H9 (cell line): ENCODE data around the gene EFTUD2. TPM values are rescaled to one million over a fixed set of nuclear protein-coding genes. Genes with fewer than 3 reads are reported as not detected.

ENCODE experiments used
- DNase-seq: peaks from one replicate; pipeline ENCODE4 v3.0.0-alpha.2; 2017
- H2AFZ ChIP-seq: one replicate; pipeline ENCODE4 v1.6.1; 2013; ENCODE audit warnings: mild to moderate bottlenecking, low read length, control low read depth, moderate library complexity
- H2AK5ac ChIP-seq: 2 replicates; pipeline ENCODE4 v1.6.1; 2013; ENCODE audit warnings: low read length, control low read depth, mixed read lengths; ENCODE audit not compliant: insufficient read length
- H2BK120ac ChIP-seq: one replicate; pipeline ENCODE4 v1.6.1; 2013; ENCODE audit warnings: low read depth, mild to moderate bottlenecking, low read length, control low read depth, inconsistent platforms; ENCODE audit not compliant: poor library complexity, severe bottlenecking
- H2BK12ac ChIP-seq: 2 replicates; pipeline ENCODE4 v1.6.1; 2013; ENCODE audit warnings: low read length, control low read depth, mixed read lengths, low read depth; ENCODE audit not compliant: insufficient read length
- H2BK15ac ChIP-seq: 2 replicates; pipeline ENCODE4 v1.6.1; 2013; ENCODE audit warnings: low read depth, low read length, control low read depth
- H2BK20ac ChIP-seq: one replicate; pipeline ENCODE4 v1.6.1; 2013; ENCODE audit warnings: low read depth, mild to moderate bottlenecking, low read length, control low read depth, inconsistent platforms; ENCODE audit not compliant: poor library complexity, severe bottlenecking
- H2BK5ac ChIP-seq: 2 replicates; pipeline ENCODE4 v1.6.1; 2013; ENCODE audit warnings: low read length, control low read depth, mixed read lengths; ENCODE audit not compliant: insufficient read length
- H3K14ac ChIP-seq: 2 replicates; pipeline ENCODE4 v1.6.1; 2013; ENCODE audit warnings: low read length, control low read depth; ENCODE audit not compliant: insufficient read depth
- H3K18ac ChIP-seq: 2 replicates; pipeline ENCODE4 v1.6.1; 2013; ENCODE audit warnings: low read depth, mild to moderate bottlenecking, mixed read lengths, low read length, control low read depth; ENCODE audit not compliant: insufficient read length
- H3K23ac ChIP-seq: 2 replicates; pipeline ENCODE4 v1.6.1; 2013; ENCODE audit warnings: low read length, control low read depth, mixed read lengths, low read depth; ENCODE audit not compliant: insufficient read length
- H3K23me2 ChIP-seq: 2 replicates; pipeline ENCODE4 v1.6.1; 2013; ENCODE audit warnings: low read depth, mild to moderate bottlenecking, mixed read lengths, low read length, control low read depth; ENCODE audit not compliant: insufficient read length, poor library complexity, severe bottlenecking
- H3K27ac ChIP-seq: 2 replicates; pipeline ENCODE4 v1.5.1; 2013; ENCODE audit warnings: low read length, control low read depth, mixed read lengths, low read depth; ENCODE audit not compliant: insufficient read length
- H3K27me3 ChIP-seq: 2 replicates; pipeline ENCODE4 v1.6.1; 2013; ENCODE audit warnings: low read length, control low read depth, inconsistent platforms; ENCODE audit not compliant: insufficient read depth
- H3K4ac ChIP-seq: 2 replicates; pipeline ENCODE4 v1.6.1; 2013; ENCODE audit warnings: low read depth, mild to moderate bottlenecking, control low read depth, inconsistent platforms, low read length, moderate library complexity
- H3K4me1 ChIP-seq: 2 replicates; pipeline ENCODE4 v1.6.1; 2013; ENCODE audit warnings: low read length, control low read depth, inconsistent platforms; ENCODE audit not compliant: insufficient read depth
- H3K4me2 ChIP-seq: 2 replicates; pipeline ENCODE4 v1.6.1; 2013; ENCODE audit warnings: low read length, control low read depth, mixed read lengths; ENCODE audit not compliant: insufficient read length, insufficient read depth
- H3K56ac ChIP-seq: 2 replicates; pipeline ENCODE4 v1.6.1; 2013; ENCODE audit warnings: low read depth, mild to moderate bottlenecking, mixed read lengths, low read length, control low read depth; ENCODE audit not compliant: insufficient read length
- H3K79me1 ChIP-seq: 2 replicates; pipeline ENCODE4 v1.6.1; 2013; ENCODE audit warnings: low read depth, mild to moderate bottlenecking, moderate library complexity, low read length, control low read depth, inconsistent platforms; ENCODE audit not compliant: insufficient read depth, poor library complexity, severe bottlenecking
- H3K79me2 ChIP-seq: 2 replicates; pipeline ENCODE4 v1.6.1; 2013; ENCODE audit warnings: low read length, control low read depth, inconsistent platforms; ENCODE audit not compliant: insufficient read depth
- H3K9ac ChIP-seq: 2 replicates; pipeline ENCODE4 v1.6.1; 2013; ENCODE audit warnings: low read length, control low read depth, mixed read lengths; ENCODE audit not compliant: insufficient read length; ENCODE audit errors: extremely low read depth
- H3K9me3 ChIP-seq: one replicate; pipeline ENCODE4 v1.6.1; 2013; ENCODE audit warnings: low read depth, low read length, inconsistent platforms; ENCODE audit not compliant: control insufficient read depth
- H3T11ph ChIP-seq: one replicate; pipeline ENCODE4 v1.6.1; 2013; ENCODE audit warnings: mild to moderate bottlenecking, low read length, control low read depth, inconsistent platforms
- H4K20me1 ChIP-seq: one replicate; pipeline ENCODE4 v1.6.1; 2013; ENCODE audit not compliant: control insufficient read depth, insufficient read length, insufficient read depth
- H4K5ac ChIP-seq: 2 replicates; pipeline ENCODE4 v1.6.1; 2013; ENCODE audit warnings: low read depth, mild to moderate bottlenecking, mixed read lengths, low read length, control low read depth; ENCODE audit not compliant: insufficient read length
- H4K8ac ChIP-seq: replicated peaks from 2 replicates; pipeline ENCODE4 v1.6.1; 2013; ENCODE audit warnings: low read length, control low read depth, mixed read lengths, low read depth; ENCODE audit not compliant: insufficient read length
- H4K91ac ChIP-seq: 2 replicates; pipeline ENCODE4 v1.6.1; 2013; ENCODE audit warnings: low read depth, mild to moderate bottlenecking, moderate library complexity, mixed read lengths, low read length, control low read depth; ENCODE audit not compliant: insufficient read length
- H3K27ac Mint-ChIP-seq, 3 experiments: 2 replicates in 2 of 3; 3 replicates in 1 of 3; pipeline ENCODE4 v1.8.0; 2020 to 2021; ENCODE audit warnings: mixed read lengths in 3 of 3, mild to moderate bottlenecking in 1 of 3, moderate library complexity in 1 of 3
- H3K27me3 Mint-ChIP-seq: 2 replicates; pipeline ENCODE4 v1.8.0; 2021; ENCODE audit warnings: low read depth, mild to moderate bottlenecking, moderate library complexity, mixed read lengths
- H3K36me3 Mint-ChIP-seq, 3 experiments: 2 replicates in 2 of 3; 3 replicates in 1 of 3; pipeline ENCODE4 v1.8.0; 2020 to 2021; ENCODE audit warnings: low read depth in 3 of 3, mixed read lengths in 3 of 3; ENCODE audit not compliant: insufficient read depth in 1 of 3
- H3K4me1 Mint-ChIP-seq, 2 experiments: 2 replicates each; pipeline ENCODE4 v1.8.0; 2020; ENCODE audit warnings: mixed read lengths in 2 of 2
- H3K4me3 Mint-ChIP-seq, 2 experiments: 2 replicates in 1 of 2; 3 replicates in 1 of 2; pipeline ENCODE4 v1.8.0; 2020 to 2021; ENCODE audit warnings: mild to moderate bottlenecking in 2 of 2, mixed read lengths in 2 of 2, moderate library complexity in 1 of 2
- H3K9me3 Mint-ChIP-seq, 2 experiments: 2 replicates in 1 of 2; 3 replicates in 1 of 2; pipeline ENCODE4 v1.8.0; 2020; ENCODE audit warnings: mild to moderate bottlenecking in 2 of 2, mixed read lengths in 2 of 2, moderate library complexity in 1 of 2
- WGBS: extraction: QIAGEN DNeasy Blood & Tissue Kit; methylation state at CpG from one replicate; pipeline ENCODE4 v1.1.7; 2013; ENCODE audit warnings: missing lambda C conversion rate, low lambda C conversion rate, mixed read lengths; ENCODE audit not compliant: insufficient read length; ENCODE audit errors: extremely low coverage; 5-methylcytosine and 5-hydroxymethylcytosine counted together
- total RNA-seq: library from RNA; stranded (reverse); gene quantifications from 2 replicates; pipeline ENCODE4 v1.2.1, GENCODE V29; 2021
- TF ChIP-seq, protein P1 (sequence below): fragments of 200-600 bp; sonication (generic); conservative IDR thresholded peaks from 3 replicates; pipeline ENCODE4 v1.8.0; 2021; ENCODE audit warnings: antibody characterized with exemption, mild to moderate bottlenecking

EFTUD2 gene
- total RNA-seq, 1 experiment from 2014 or later: 150 TPM

DNA sequence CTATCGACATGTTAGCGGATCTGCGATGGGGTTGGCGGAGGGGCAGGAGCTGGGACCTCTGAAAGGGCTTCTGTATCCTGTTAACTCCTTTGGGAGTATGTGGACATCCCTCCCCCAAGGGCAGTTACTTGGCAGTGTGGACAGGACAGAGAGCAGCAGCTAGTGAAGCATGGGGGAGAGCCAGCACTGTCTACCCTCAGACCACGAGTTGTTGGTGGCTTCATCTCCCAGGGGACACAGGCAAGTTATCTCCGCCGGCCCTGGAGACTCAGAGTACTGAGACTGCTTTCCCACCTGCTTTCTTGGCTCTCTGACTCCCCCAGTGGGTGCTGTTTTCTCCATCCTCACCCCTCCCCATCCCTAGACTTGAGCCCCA lies 21.3 kb upstream of the EFTUD2 start:
- Mint-ChIP-seq H3K9me3 (no peaks in the 10 kb centered on the region), H3K27me3 (peaks cover 22% of the 10 kb centered on the region), H3K27ac (no peak overlapping the region), H3K4me1 (peaks cover 17 to 32% of the 10 kb centered on the region in 2 experiments), H3K4me3 (peak overlapping the region in 1 of 2 experiments; percentile 4; a peak in 1 of 5 replicates), H3K36me3 (peaks cover 2 to 5% (median 2%) of the 10 kb centered on the region in 3 experiments; a peak in 6 of 7 replicates)
- Histone ChIP-seq H3K79me1 (no peaks in the 10 kb centered on the region), H3K9me3 (no peaks in the 10 kb centered on the region), H3K56ac (no peak overlapping the region), H2BK15ac (no peak overlapping the region), H3K9ac (no peak overlapping the region), H2BK20ac (no peak overlapping the region), H3K27me3 (0 out of 2 replicates have a peak, but pooled peaks cover 2% of the 10 kb centered on the region), H3K18ac (no peak overlapping the region), H3K23me2 (no peaks in the 10 kb centered on the region), H4K20me1 (no peaks in the 10 kb centered on the region), H2AK5ac (no peak overlapping the region), H4K8ac (no peak overlapping the region), H2BK5ac (no peak overlapping the region), H3K23ac (no peak overlapping the region), H3K79me2 (no peaks in the 10 kb centered on the region), H3K4me2 (no peak overlapping the region), H3K27ac (no peak overlapping the region), H3T11ph (no peak overlapping the region), H3K4ac (no peak overlapping the region), H3K4me1 (peaks cover 7% of the 10 kb centered on the region; the same call in 1 of the 2 replicates), H2BK12ac (no peak overlapping the region), H4K91ac (no peak overlapping the region), H3K14ac (no peak overlapping the region), H2BK120ac (no peak overlapping the region), H4K5ac (no peak overlapping the region), H2AFZ (no peak overlapping the region)
- peak; percentile 34 for DNase-seq
- WGBS: no CpG with 5 or more reads among the region's 7 CpGs
- TF ChIP-seq, protein P1, sequence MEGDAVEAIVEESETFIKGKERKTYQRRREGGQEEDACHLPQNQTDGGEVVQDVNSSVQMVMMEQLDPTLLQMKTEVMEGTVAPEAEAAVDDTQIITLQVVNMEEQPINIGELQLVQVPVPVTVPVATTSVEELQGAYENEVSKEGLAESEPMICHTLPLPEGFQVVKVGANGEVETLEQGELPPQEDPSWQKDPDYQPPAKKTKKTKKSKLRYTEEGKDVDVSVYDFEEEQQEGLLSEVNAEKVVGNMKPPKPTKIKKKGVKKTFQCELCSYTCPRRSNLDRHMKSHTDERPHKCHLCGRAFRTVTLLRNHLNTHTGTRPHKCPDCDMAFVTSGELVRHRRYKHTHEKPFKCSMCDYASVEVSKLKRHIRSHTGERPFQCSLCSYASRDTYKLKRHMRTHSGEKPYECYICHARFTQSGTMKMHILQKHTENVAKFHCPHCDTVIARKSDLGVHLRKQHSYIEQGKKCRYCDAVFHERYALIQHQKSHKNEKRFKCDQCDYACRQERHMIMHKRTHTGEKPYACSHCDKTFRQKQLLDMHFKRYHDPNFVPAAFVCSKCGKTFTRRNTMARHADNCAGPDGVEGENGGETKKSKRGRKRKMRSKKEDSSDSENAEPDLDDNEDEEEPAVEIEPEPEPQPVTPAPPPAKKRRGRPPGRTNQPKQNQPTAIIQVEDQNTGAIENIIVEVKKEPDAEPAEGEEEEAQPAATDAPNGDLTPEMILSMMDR: no peak
